HG02588 (cell line): Measurements from ENCODE around the gene KRTAP10-10.
"Not testable (repeated sequence)": the region's sequence is repeated elsewhere in the genome, so short reads cannot be mapped to it uniquely, and the experiment has no call there.

Source experiments
- ATAC-seq: cut with Tn5 transposase; IDR thresholded peaks from one replicate; pipeline ENCODE4 v1.9.1; 2021; ENCODE audit warnings: mild to moderate bottlenecking, moderate library complexity; ENCODE audit not compliant: unreplicated experiment

The KRTAP10-10 gene

GRCh38 chr21:44648557-44649311 lies 11.6 kb downstream of the KRTAP10-10 start:
- ATAC-seq: no peak

GRCh38 chr21:44649521-44650100 lies 12.5 kb downstream of the KRTAP10-10 start:
- no peak for ATAC-seq

GRCh38 chr21:44650265-44650972 lies 13.3 kb downstream of the KRTAP10-10 start:
- ATAC-seq: no peak

GRCh38 chr21:44650973-44651675 lies 14.0 kb downstream of the KRTAP10-10 start:
- ATAC-seq: no peak

GRCh38 chr21:44653123-44653522 lies 16.0 kb downstream of the KRTAP10-10 start:
- ATAC-seq: no peak

GRCh38 chr21:44653656-44654575 lies 16.8 kb downstream of the KRTAP10-10 start:
- no peak for ATAC-seq

GRCh38 chr21:44654576-44655175 lies 17.5 kb downstream of the KRTAP10-10 start, which contains the start of gene KRTAP12-4:
Gene KRTAP12-4 (minus strand): TSS chr21:44654659. CDS start chr21:44654614, 45 bp downstream.
- no peak for ATAC-seq

- ATAC-seq: no peak
Observed at GRCh38 chr21:44656868-44657267, 19.7 kb downstream of the KRTAP10-10 start.

- no peak for ATAC-seq
Observed at GRCh38 chr21:44657635-44658540, 20.7 kb downstream of the KRTAP10-10 start, which contains the start of gene KRTAP12-3. Gene KRTAP12-3 (plus strand): TSS chr21:44657932. CDS start chr21:44657980, 48 bp downstream.

GRCh38 chr21:44658541-44658910 lies 21.4 kb downstream of the KRTAP10-10 start:
- ATAC-seq: no peak

GRCh38 chr21:44658913-44659595 lies 21.9 kb downstream of the KRTAP10-10 start:
- ATAC-seq: no peak

GRCh38 chr21:44661567-44661966 lies 24.4 kb downstream of the KRTAP10-10 start:
- not testable (repeated sequence) for ATAC-seq

- ATAC-seq: no peak
Observed at GRCh38 chr21:44664691-44665090, 27.5 kb downstream of the KRTAP10-10 start.

- no peak for ATAC-seq
Observed at GRCh38 chr21:44666401-44667320, 29.5 kb downstream of the KRTAP10-10 start, which contains the start of gene KRTAP12-2. Gene KRTAP12-2 (minus strand): TSS chr21:44666927. CDS start chr21:44666886, 41 bp downstream.

GRCh38 chr21:44667612-44668011 lies 30.5 kb downstream of the KRTAP10-10 start:
- ATAC-seq: no peak

- ATAC-seq: no peak
Observed at GRCh38 chr21:44670642-44671432, 33.7 kb downstream of the KRTAP10-10 start.
